Neural cell (in vitro differentiated cells): ENCODE data around the gene PML. TPM values are rescaled to one million over a fixed set of nuclear protein-coding genes. Genes with fewer than 3 reads are reported as not detected.

ENCODE experiments used
- H2AFZ ChIP-seq: fragments of 200-600, 300-800 bp; sonication (generic), shearing (Covaris generic); 2 replicates; pipeline ENCODE4 v1.6.0; 2014; ENCODE audit warnings: low read depth, mild to moderate bottlenecking, antibody characterized with exemption, low read length, moderate library complexity
- H3F3A ChIP-seq: fragments of 200-600 bp; shearing (Covaris generic); 2 replicates; pipeline ENCODE4 v1.6.1; 2016; ENCODE audit warnings: mild to moderate bottlenecking, moderate library complexity, mixed read lengths, antibody characterized with exemption, low read length; ENCODE audit not compliant: insufficient read depth, poor library complexity, severe bottlenecking
- H3K27ac ChIP-seq: fragments of 200-600, 300-800 bp; sonication (generic), shearing (Covaris generic); 2 replicates; pipeline ENCODE4 v1.5.1; 2014; ENCODE audit warnings: mild to moderate bottlenecking, low read length, moderate library complexity
- H3K27me3 ChIP-seq: fragments of 300-800, 200-600 bp; sonication (generic), shearing (Covaris generic); 2 replicates; pipeline ENCODE4 v1.6.0; 2014; ENCODE audit warnings: mild to moderate bottlenecking, low read depth, low read length, moderate library complexity; ENCODE audit not compliant: insufficient read depth
- H3K36me3 ChIP-seq: fragments of 300-800, 200-600 bp; sonication (generic), shearing (Covaris generic); 2 replicates; pipeline ENCODE4 v1.5.1; 2014; ENCODE audit warnings: mild to moderate bottlenecking, antibody characterized with exemption, low read length, moderate library complexity; ENCODE audit not compliant: insufficient read depth
- H3K4me2 ChIP-seq: fragments of 300-800, 200-600 bp; sonication (generic), shearing (Covaris generic); 2 replicates; pipeline ENCODE4 v1.6.0; 2014; ENCODE audit warnings: mild to moderate bottlenecking, low read length
- H3K4me3 ChIP-seq: fragments of 300-800, 200-600 bp; sonication (generic), shearing (Covaris generic); 2 replicates; pipeline ENCODE4 v1.5.1; 2014; ENCODE audit warnings: mild to moderate bottlenecking, low read length, moderate library complexity
- H3K79me2 ChIP-seq: fragments of 200-600 bp; shearing (Covaris generic); replicated peaks from 2 replicates; pipeline ENCODE4 v1.6.0; 2014; ENCODE audit warnings: mild to moderate bottlenecking, low read length, moderate library complexity; ENCODE audit not compliant: insufficient read depth
- H3K9ac ChIP-seq: fragments of 300-800, 200-600 bp; sonication (generic), shearing (Covaris generic); 2 replicates; pipeline ENCODE4 v1.6.1; 2016; ENCODE audit warnings: mild to moderate bottlenecking, low read length, mixed read lengths
- H3K9me2 ChIP-seq: fragments of 200-600 bp; shearing (Covaris generic); 2 replicates; pipeline ENCODE4 v1.6.1; 2016; ENCODE audit warnings: mild to moderate bottlenecking, low read length, mixed read lengths; ENCODE audit not compliant: insufficient read depth
- H3K9me3 ChIP-seq: fragments of 200-600, 300-800 bp; sonication (generic), shearing (Covaris generic); 2 replicates; pipeline ENCODE4 v1.6.1; 2016; ENCODE audit warnings: mild to moderate bottlenecking, mixed run types, low read length, moderate library complexity, mixed read lengths
- H4K20me1 ChIP-seq: fragments of 200-600 bp; shearing (Covaris generic); 2 replicates; pipeline ENCODE4 v1.6.1; 2016; ENCODE audit warnings: mild to moderate bottlenecking, mixed run types; ENCODE audit not compliant: insufficient read depth
- CTCF ChIP-seq: fragments of 450-650 bp; IDR thresholded peaks from 2 replicates; pipeline ENCODE4 v1.5.1; 2014; ENCODE audit warnings: antibody characterized with exemption, mild to moderate bottlenecking, moderate library complexity; ENCODE audit not compliant: poor library complexity, severe bottlenecking
- EP300 ChIP-seq: fragments of 450-650 bp; conservative IDR thresholded peaks from 2 replicates; pipeline ENCODE4 v1.6.1; 2014; ENCODE audit warnings: antibody characterized with exemption, mild to moderate bottlenecking, moderate library complexity; ENCODE audit not compliant: poor library complexity, severe bottlenecking
- MXI1 ChIP-seq: fragments of 450-650 bp; conservative IDR thresholded peaks from 2 replicates; pipeline ENCODE4 v1.6.1; 2014; ENCODE audit warnings: antibody characterized with exemption, mild to moderate bottlenecking; ENCODE audit not compliant: poor library complexity, severe bottlenecking
- POLR2AphosphoS5 ChIP-seq: IDR thresholded peaks from 2 replicates; pipeline ENCODE4 v1.6.1; 2012
- RAD21 ChIP-seq: fragments of 450-650 bp; conservative IDR thresholded peaks from 2 replicates; pipeline ENCODE4 v1.6.1; 2014; ENCODE audit warnings: antibody characterized with exemption, mild to moderate bottlenecking, moderate library complexity
- REST ChIP-seq: IDR thresholded peaks from 2 replicates; pipeline ENCODE4 v1.6.1; 2012; ENCODE audit warnings: borderline replicate concordance
- SMC3 ChIP-seq: fragments of 450-650 bp; conservative IDR thresholded peaks from 2 replicates; pipeline ENCODE4 v1.6.1; 2014; ENCODE audit warnings: antibody characterized with exemption, mild to moderate bottlenecking, moderate library complexity; ENCODE audit not compliant: poor library complexity
- TAF1 ChIP-seq: IDR thresholded peaks from 2 replicates; pipeline ENCODE4 v1.6.1; 2012; ENCODE audit warnings: low read depth
- polyA plus RNA-seq: library from polyadenylated mRNA; depleted of rRNA; stranded (reverse); fragments of >200 nt; gene quantifications from 2 replicates; pipeline ENCODE4 v1.2.3, GENCODE V29; 2014

Gene PML
- polyA plus RNA-seq, 1 donor from 2014 or later, result 4.7 TPM

GRCh38 chr15:74010929-74011540 is 16.5 kb downstream of the PML start:
- Histone ChIP-seq H4K20me1 (no peaks in the 10 kb centered on the region), H3K27ac (no peak overlapping the region), H3K4me2 (no peak overlapping the region)

GRCh38 chr15:74011610-74012009 is 17.1 kb downstream of the PML start:
- Histone ChIP-seq H3K27me3 (no peaks in the 10 kb centered on the region), H3K9me2 (no peaks in the 10 kb centered on the region), H3K79me2 (no peaks in the 10 kb centered on the region), H3K9me3 (no peaks in the 10 kb centered on the region), H3K36me3 (no peaks in the 10 kb centered on the region), H2AFZ (no peak overlapping the region), H3K27ac (no peak overlapping the region), H3K4me3 (no peak overlapping the region), H3K9ac (no peak overlapping the region), H3K4me2 (no peak overlapping the region), H4K20me1 (no peaks in the 10 kb centered on the region), H3F3A (no peaks in the 10 kb centered on the region)
- TF ChIP-seq POLR2AphosphoS5, result no peak
- TF ChIP-seq REST, result no peak
- TF ChIP-seq CTCF, result no peak
- no peak for TF ChIP-seq EP300
- no peak for TF ChIP-seq MXI1
- TF ChIP-seq SMC3, result no peak

More at GRCh38 chr15:74010929-74011540, 16.5 kb downstream of the PML start:
- no peaks in the 10 kb centered on the region for H3K27me3 ChIP-seq
- no peak overlapping the region for H2AFZ ChIP-seq
- H3K79me2 ChIP-seq, result no peaks in the 10 kb centered on the region
- no peak overlapping the region for H3K9ac ChIP-seq
- no peak overlapping the region for H3K4me3 ChIP-seq
- H3K9me3 ChIP-seq, result no peaks in the 10 kb centered on the region
- H3K9me2 ChIP-seq, result no peaks in the 10 kb centered on the region
- no peaks in the 10 kb centered on the region for H3K36me3 ChIP-seq
- TF ChIP-seq POLR2AphosphoS5 (no peak), EP300 (no peak), MXI1 (no peak), REST (no peak), SMC3 (no peak), TAF1 (no peak), CTCF (no peak), RAD21 (no peak)
- no peaks in the 10 kb centered on the region for H3F3A ChIP-seq
